Anterior cingulate cortex (tissue), 58 donors: Measurements from ENCODE around the gene ZNF236.
A peak's percentile ranks its signal among the peaks of the same experiment; 100 is the strongest.
"Not testable (repeated sequence)": the region's sequence is repeated elsewhere in the genome, so short reads cannot be mapped to it uniquely, and the experiment has no call there.

Experiments
- DNase-seq, 58 donors: peaks; one replicate each; lab custom pipeline; 2025; lab: John Stamatoyannopoulos, UW

Gene ZNF236

DNA sequence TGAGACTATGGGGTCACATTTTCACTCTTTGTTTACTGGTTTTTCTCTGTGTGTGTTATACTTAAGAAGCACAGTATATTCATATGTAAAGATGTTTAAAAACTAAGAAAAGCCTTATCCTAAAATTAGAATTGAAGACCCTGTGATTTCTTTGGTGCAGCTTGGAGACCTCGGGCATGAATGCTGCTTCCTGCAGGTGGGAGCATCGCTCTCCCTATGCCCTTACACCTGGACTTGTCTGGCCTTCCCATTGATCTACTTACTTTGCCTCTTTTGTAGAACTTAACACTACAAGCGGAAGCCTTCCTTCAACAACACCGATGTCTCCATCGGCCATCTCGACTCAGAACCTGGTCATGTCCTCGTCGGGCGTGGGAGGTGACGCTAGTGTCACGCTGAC is 114.5 kb downstream of the ZNF236 start:
- no peak for DNase-seq

DNA sequence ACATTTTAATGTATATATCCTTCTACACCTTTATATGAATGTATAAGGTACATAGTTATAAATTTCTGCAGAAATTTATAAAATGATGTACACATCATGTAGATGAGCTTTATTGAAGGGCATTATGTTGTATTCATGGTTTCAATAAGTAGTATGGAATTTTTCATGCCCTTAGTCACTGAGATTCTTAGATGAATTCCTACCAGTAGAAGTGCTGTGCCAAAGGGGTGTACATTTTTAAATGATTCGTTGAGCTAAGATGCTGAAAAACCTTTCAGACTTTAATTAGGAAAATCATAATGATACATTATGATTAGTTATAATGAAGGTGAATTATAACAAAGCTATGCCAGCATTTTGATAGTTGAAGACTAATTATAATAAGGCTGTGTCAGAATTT is 115.2 kb downstream of the ZNF236 start:
- DNase-seq = no peak

DNA sequence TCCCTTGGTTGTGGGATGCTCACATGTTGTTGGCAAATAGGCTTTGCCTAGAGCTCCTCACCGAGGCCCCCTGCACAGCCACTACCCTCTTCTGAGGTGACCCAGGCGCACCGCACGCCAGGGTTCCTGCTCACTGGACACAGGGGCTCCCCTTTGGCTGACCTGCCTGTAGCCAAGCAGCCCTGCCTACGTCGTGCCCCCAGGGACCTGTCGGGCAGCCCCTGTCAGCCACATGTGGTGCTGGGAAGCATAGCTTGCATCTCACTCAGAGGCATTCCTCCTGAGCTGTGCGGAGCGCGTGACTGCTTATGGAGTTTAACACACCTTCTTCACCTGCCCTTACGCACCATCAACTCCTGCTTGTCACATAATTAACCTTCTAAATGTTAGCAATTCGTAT is 116.3 kb downstream of the ZNF236 start:
- DNase-seq = no peak

DNA sequence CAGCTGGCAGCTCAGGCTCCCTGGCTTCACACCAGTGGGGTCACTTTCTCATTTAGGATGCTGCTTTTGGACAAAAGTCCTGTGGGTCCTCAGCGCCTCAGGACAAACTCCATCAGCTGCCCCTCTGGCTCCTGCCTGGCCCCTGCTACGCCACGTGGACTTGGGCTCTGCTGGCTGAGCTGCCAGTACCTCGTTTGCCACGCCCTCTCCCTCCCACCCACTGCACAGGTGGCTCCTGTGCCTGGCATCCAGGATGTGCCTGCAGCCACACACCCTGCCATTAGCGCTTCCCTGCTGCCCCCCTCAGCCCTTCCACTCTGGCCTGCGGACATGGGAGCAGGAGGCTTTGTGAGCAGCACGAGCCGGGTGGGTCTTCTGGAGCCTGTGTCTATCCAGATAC is 118.9 kb downstream of the ZNF236 start:
- no peak for DNase-seq

DNA sequence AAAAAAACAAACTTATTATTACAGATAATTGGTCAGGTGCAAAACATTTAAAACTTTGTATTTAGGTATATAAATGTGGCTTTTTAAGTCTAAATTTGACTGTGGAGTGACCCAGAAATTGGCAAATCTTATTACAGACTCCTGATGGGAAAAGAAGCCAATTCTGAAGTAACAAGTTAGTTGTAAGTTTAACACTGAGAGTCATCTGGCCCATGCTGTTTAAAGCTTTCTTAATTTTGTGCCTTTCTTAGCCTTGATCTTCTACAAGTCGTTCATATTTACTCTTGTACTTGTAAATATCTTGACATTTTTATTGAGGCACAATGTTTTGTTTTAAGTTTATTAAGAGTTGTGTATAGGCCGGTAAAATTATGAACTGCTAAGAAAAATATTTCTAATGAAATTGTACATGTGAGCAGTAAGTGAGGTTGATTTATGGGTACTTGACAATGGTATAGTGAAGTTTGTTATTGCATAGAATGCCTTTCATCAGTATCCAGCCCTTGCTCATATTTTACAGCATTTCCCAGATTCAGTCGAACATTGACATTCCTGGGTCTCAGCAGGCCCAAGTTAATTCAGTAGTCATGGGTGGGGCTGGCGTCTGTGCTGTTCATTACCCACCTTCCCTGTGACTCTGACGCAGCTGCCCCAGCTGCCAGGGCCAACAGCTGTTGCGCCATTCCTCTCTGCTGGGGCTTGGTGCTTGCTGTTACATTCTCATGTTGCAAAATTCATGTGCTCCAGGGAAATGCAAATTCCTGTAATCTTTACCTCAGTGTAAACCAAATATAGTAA is 121.4 kb downstream of the ZNF236 start:
- no peak for DNase-seq

DNA sequence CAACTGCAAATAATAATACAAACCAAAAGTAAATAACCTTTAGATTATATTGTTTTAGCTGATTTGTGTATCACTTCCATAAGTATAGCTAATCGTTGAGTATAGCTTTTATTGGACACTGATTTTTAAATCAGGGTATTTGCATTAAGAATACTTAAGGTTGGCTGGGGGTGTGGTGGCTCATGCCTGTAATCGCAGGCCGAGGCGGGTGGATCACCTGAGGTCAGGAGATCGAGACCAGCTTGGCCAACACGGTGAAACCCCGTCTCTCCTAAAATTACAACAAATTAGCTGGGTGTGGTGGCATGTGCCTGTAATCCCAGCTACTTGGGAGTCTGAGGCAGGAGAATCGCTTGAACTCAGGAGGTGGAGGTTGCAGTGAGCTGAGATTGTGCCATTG is 122.0 kb downstream of the ZNF236 start:
- not testable (repeated sequence) for DNase-seq

DNA sequence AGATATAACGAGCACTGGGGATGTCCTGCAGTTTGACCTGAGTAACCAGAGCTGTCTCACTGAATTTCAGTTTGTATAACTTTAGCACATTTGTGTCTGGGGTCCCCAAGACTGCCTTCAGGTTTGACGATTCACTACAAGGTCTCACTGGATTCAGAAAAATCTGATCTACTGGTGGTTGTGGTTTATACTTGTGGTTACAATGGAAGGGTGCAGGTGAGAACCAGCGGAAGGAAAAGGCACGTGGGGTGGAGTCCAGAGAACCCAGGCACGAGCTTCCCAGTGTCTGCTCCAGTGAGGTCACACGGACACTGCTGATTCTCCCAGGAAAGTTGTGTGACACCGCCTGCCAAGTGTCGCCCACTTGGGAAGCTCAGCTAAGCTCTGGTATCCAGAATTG is 126.0 kb downstream of the ZNF236 start:
- no peak for DNase-seq

DNA sequence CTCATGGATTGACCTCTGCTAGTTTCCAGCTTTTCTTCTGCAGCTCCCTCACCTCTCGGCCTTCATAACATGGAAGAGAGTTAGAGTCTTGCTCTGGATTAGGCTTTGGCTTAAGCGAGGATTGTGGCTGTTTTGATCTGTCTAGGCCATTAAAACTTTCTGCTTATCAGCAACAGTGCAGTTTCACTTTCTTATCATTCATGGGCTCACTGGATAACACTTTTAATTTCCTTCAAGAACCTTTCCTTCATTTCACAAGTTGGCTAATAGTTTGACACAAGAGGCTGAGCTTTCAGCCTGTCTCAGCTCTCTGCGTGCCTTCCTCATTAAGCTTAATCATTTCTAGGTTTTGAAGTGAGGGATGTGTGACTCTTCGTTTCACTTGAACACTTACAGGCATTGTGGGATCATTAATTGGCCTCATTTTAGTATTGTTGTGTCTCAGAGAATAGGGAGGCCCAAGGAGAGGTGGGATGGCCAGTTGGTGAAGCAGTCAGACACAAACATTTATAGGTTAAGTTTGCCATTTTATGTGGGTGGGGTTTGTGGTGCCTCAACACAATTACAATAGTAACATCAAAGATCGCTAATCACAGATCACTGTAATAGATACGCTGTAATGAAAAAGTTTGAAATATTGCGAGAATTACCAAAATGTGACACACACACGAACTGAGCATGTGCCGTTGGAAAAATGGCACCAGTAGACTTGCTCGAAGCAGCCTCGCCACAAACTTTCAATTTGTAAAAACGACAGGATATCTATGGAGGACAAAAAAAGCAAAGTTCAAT is 129.3 kb downstream of the ZNF236 start:
- DNase-seq = no peak

DNA sequence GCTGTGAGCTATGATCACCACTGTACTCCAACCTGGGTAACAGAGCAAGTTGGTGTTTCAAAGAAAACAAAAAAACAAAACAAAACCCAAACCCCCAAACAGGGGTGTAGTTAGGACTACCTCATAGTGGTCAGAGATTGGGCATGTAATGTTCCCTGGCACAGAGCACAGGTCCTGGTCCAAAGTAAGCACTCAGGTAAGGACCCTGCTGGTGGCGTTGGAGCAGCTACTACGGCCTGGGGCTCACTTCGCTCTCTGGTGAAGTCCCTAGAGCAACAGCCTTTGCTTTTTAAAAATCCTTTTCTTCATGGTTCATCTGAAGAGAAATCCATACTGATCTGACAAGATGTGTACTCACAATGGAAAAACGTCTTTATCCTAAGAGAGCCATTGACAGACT is 130.4 kb downstream of the ZNF236 start:
- no peak for DNase-seq

DNA sequence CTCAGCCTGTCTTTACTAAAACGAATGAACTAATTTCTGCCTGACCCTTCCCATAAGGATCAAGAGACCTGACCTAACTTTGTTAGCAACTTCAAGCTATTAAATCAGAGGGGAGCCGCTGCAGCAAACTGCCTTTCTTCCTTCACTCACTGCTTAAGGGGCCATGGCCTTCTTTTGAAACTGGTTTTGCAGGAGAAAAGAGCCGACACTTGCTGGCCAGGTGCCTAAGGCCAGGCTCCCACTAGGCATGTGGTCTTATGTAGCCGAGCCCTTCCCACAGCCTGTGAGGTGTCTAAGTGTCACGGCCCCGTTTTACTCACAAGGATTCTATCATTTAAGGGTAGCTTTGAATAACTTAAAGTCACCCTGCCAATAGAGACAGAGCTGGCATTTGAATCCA is 130.8 kb downstream of the ZNF236 start:
- DNase-seq = peak in 1 of 58 donors; percentile 16

DNA sequence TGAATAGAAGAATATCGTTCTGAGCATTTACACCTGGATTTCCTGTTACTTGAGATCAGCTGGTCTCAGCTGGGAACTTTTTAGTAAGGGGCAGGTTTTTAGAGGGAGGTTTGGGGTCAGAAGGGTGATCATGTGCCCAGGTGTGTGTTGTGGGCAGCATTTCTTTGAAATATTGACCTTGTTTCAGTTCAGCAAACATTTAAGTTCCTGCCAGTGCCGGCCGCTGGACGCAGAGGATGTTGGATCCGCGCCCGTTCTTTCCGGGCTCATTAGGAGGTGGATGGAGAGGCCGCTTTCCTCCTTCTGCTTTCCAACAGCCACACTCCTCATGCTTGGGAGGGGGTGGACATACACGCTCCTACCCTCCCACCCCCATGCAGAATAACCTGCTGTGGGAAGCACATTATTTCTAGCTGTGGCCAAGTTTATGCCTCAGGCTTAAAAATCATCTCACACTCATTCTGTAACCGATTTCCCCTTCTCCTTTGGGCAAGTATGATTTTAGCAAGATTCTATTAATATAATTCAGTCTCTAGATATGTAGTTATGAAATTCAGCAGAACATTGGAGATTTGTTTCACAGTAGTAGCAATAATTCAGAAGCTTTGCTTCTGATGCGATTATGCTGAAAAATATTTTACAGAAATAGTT is 131.4 kb downstream of the ZNF236 start:
- peak in 35 of 58 donors; percentile 19 to 76 (median 44) for DNase-seq

DNA sequence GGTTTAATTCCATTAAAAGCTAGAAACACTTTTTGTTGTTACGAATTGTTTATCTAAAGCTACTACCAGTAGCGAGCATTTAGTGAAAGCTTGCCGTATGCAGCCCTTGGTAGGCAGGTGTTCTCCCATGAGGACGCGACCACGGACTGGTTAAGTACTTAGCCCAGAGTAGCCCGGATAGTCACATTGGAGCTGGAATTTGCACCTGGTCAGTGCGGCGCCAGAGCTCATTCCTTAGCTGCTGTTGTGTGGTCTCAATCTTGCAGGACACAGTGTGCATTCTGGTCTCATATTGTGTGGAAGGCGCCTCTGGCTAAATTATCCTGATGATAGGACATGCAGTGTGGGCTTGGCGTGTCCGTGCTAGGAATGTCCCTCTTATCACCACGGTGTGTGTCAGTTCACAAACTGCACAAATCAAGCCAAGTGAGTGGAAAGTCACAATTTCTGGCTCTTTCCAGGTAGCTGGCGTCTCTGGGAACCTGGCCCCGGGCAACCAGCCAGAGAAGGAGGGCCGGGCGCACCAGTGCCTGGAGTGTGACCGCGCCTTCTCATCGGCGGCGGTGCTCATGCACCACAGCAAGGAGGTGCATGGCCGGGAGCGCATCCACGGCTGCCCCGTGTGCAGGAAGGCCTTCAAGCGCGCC is 133.3 kb downstream of the ZNF236 start:
- DNase-seq = no peak

DNA sequence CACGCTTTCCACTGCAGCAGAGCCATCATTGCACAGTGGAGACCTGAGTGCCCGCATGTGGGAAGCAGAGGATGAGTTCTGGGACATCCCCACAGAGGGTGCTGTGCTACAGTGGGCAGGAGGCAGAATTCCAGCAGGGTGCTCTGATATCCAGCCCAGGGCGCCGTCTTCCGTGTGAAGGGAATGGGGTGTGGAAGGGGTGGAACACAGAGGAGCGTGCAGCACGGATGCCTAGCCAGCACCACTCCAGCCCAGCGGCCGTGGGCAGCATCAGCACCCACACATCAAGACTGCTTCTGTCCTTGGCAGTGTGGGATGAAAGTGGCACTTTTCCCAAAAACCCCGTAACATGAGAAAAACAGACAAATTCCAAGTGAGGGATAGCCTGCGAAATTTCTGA is 134.3 kb downstream of the ZNF236 start:
- DNase-seq = peak in 5 of 58 donors; percentile 15 to 42 (median 39)

DNA sequence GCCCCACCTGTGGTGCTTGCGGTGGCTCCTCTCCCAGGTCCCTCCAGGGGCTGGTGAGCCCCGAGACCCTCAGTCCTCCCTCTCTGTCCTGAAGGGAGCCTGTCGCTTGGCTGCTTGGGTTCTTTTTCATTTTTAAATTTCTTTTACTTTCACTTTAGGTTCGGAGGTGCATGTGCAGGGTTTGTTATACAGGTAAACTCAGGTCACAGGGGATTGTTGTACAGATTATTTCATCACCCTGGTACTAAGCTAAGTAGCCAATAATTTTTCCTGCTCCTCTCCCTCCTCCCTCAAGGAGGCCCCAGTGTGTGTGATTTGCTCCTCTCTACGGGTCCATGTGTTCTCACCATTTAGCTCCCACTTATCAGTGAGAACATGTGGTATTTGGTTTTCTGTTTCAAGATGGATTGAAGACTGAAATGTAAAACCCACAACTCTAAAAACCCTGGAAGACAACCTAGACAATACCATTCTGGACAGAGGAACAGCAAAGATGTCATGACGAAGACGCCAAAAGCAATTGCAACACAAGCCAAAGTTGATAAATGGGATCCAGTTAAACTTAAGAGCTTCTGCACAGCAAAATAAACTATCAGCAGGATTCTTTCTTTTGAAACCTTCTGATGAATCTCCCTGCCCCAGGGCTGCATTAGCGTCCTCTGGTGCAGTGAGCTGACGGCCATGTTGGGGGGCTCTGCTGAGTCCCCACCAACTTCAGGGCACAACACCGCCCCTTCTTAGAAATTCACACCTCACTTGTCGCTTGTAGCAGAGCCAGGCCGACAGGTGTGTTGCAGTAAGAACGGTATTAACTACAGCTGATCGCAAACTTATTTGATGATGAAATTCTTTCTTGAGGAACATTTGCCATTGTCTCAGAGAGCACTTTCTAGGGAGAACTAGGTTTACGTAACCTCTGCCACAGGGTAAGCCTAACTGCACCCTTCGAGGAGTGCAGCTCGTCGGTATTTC is 135.3 kb downstream of the ZNF236 start:
- DNase-seq = no peak

DNA sequence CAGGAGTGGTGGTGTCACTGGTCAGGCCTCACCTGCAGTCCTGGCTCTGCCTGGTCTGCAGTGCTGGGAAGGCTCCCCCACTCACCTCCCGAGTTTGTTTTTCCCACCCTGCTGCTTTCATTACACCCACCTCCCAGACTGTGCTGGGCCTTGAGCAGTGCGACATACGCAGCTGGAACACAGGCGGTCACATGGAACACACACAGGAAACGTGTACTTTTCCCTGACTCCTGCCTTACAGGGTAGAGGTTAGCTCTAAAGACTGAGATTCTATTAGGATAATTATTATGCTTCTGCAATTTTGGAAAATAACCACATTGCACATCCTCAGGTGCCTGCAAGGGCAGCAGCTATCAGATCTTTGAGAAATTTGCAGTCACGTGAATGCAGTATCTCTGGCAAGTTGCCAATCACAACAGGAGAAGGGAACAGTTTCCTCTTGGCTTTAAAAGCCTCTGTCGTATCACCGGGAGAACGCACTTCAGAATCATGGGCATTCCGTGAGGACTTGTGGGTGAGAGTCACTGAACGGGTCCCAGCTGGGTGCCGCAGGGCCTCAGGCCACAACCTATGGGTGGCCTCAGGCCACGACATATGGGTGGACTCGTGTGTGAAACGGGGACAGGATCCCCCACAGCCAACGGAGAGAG is 136.5 kb downstream of the ZNF236 start:
- no peak for DNase-seq

DNA sequence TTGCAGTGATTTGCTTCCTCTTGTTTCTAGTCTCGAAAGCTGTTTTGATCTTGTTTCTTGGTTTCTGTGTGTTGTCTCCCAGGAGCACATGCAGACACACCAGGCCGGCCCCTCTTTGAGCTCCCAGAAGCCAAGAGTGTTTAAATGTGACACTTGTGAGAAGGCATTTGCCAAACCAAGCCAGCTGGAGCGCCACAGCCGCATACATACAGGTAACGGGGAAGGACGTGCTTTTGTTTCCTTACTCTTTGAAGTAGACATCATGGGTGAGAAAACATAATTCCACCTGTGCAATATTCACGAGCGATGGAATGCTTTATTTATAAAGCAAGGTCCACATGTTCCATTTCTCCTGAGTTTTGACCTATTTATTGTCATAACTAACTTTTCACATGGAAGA is 137.2 kb downstream of the ZNF236 start:
- no peak for DNase-seq

DNA sequence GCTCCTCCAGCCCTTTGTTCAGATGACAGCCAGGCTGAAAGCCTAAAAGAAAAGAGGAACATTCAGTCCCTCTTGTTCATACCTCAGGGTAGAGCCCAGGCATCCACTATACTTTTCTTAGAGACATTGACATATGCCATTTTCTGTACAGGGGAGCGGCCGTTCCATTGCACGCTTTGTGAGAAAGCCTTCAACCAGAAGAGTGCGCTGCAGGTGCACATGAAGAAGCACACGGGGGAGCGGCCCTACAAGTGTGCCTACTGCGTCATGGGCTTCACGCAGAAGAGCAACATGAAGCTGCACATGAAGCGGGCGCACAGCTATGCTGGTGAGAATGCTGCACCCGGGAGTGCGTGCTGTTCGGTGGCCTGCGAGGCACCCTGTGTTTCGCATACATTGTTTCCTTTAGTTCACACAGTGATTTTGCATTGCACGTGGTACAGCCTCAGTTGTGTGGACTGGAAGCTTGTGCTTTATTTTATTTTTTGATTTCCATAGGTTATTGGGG is 138.2 kb downstream of the ZNF236 start:
- no peak for DNase-seq

DNA sequence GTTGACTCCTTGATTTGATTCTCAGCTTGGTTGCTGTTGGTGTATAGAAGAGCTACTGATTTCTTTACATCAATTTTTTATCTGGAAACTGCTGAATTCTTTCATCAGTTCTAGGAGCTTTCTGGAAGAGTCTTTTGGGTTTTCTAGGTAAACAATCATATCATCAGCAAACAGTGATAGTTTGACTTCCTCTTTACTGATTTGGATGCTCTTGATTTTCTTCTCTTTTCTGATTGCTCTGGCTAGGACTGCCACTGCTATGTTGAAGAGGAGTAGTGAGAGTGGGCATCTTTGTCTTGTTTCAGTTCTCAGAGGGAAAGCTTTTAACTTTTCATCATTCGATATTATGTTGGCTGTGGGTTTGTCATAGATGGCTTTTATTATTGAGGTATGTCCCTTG is 140.5 kb downstream of the ZNF236 start:
- no peak for DNase-seq

DNA sequence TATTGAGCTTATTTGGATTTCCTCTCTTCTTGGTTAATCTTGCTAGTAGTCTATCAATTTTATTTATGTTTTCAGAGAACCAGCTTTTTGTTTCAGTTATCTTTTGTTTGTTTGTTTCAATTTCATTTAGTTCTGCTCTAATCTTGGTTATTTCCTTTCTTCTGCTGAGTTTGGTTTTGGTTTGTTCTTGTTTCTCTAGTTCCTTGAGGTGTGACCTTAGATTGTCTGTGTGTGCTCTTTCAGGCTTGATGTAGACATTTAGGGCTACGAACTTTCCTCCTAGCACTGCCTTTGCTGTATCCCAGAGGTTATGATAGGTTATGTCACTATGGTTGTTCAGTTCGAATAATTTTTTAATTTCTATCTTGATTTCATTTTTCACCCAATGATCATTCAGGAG is 141.6 kb downstream of the ZNF236 start:
- no peak for DNase-seq
